ENCODE data around the gene FAM204A. TPM values are rescaled to one million over a fixed set of nuclear protein-coding genes. Genes with fewer than 3 reads are reported as not detected.

Gene FAM204A
- total and polyA plus RNA-seq, 5 donors from 2014 or later, result 62.0 to 141 (median 119) TPM

- Mint-ChIP-seq H3K36me3 (no peaks in the 10 kb centered on the region), H3K27me3 (no peaks in the 10 kb centered on the region)
These were observed 85.9 kb downstream of the FAM204A start for GRCh38 chr10:118256209-118256608.

DNA sequence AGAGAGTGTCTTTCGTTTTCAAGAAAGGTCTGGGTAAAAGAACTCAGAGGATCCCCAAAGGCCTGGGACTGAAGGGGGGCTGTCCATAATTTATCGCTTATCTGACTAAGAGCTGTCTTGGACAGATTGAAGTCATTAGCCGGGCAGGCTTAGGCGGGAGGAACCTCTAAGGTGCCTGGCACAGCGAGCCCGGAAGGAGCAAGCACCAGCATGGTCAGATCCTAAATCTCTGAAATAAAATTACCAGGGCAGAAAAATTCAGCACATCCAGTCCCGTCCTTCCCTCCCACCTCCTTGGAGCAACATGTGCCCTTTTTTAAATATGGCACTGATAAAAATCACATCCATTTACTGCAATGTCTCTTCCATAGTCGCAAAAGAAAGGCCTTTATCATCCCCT is 86.8 kb downstream of the FAM204A start:
- no peak overlapping the region for H3K4me3 Mint-ChIP-seq

More at GRCh38 chr10:118256209-118256608, 85.9 kb downstream of the FAM204A start:
- Mint-ChIP-seq H3K9me3 (peaks cover 0 to 2% (median 0%) of the 10 kb centered on the region in 7 donors), H3K27ac (no peak overlapping the region), H3K4me3 (no peak overlapping the region), H3K4me1 (no peaks in the 10 kb centered on the region)
- no peak overlapping the region for H3K4me3 ChIP-seq (ENCODE audit: low read depth, low read length)
- H3K9me3 ChIP-seq (ENCODE audit: control insufficient read depth in 2 of 2, low read length in 2 of 2), result no peaks in the 10 kb centered on the region
- no peak for ATAC-seq (ENCODE audit: low read depth in 2 of 2)
- DNase-seq, result no peak
- H3K27ac ChIP-seq (ENCODE audit: insufficient read depth, low read length, poor library complexity, severe bottlenecking), result no peak overlapping the region
- H3K4me1 ChIP-seq (ENCODE audit: control insufficient read depth, insufficient read depth, low read length, poor library complexity, severe bottlenecking), result no peaks in the 10 kb centered on the region
- H3K27me3 ChIP-seq (ENCODE audit: control insufficient read depth, insufficient read depth, low read length), result peaks cover 5% of the 10 kb centered on the region
- H3K36me3 ChIP-seq (ENCODE audit: control insufficient read depth, insufficient read depth, low read length), result no peaks in the 10 kb centered on the region

GRCh38 chr10:118254654-118255053 is 87.5 kb downstream of the FAM204A start:
- Mint-ChIP-seq H3K4me1 (no peaks in the 10 kb centered on the region), H3K9me3 (peaks cover 0 to 2% (median 0%) of the 10 kb centered on the region in 7 donors), H3K27me3 (no peaks in the 10 kb centered on the region), H3K27ac (no peak overlapping the region), H3K4me3 (no peak overlapping the region), H3K36me3 (no peaks in the 10 kb centered on the region)
- H3K36me3 ChIP-seq (ENCODE audit: control insufficient read depth, insufficient read depth, low read length), result no peaks in the 10 kb centered on the region
- DNase-seq, result no peak
- H3K27me3 ChIP-seq (ENCODE audit: control insufficient read depth, insufficient read depth, low read length), result peaks cover 10% of the 10 kb centered on the region
- H3K9me3 ChIP-seq (ENCODE audit: control insufficient read depth in 2 of 2, low read length in 2 of 2), result no peaks in the 10 kb centered on the region
- ATAC-seq (ENCODE audit: low read depth in 2 of 2), result no peak
- no peak overlapping the region for H3K4me3 ChIP-seq (ENCODE audit: low read depth, low read length)
- no peak overlapping the region for H3K27ac ChIP-seq (ENCODE audit: insufficient read depth, low read length, poor library complexity, severe bottlenecking)
- H3K4me1 ChIP-seq (ENCODE audit: control insufficient read depth, insufficient read depth, low read length, poor library complexity, severe bottlenecking), result no peaks in the 10 kb centered on the region

More for the DNA sequence above, 86.8 kb downstream of the FAM204A start:
- Histone ChIP-seq H3K27me3 (ENCODE audit: control insufficient read depth, insufficient read depth, low read length) (peaks cover 10% of the 10 kb centered on the region), H3K27ac (ENCODE audit: insufficient read depth, low read length, poor library complexity, severe bottlenecking) (no peak overlapping the region), H3K4me1 (ENCODE audit: control insufficient read depth, insufficient read depth, low read length, poor library complexity, severe bottlenecking) (no peaks in the 10 kb centered on the region), H3K36me3 (ENCODE audit: control insufficient read depth, insufficient read depth, low read length) (no peaks in the 10 kb centered on the region), H3K4me3 (ENCODE audit: low read depth, low read length) (no peak overlapping the region), H3K9me3 (ENCODE audit: control insufficient read depth in 2 of 2, low read length in 2 of 2) (no peaks in the 10 kb centered on the region)
- peaks cover 0 to 2% (median 0%) of the 10 kb centered on the region in 7 donors for H3K9me3 Mint-ChIP-seq
- H3K27ac Mint-ChIP-seq, result no peak overlapping the region
- H3K36me3 Mint-ChIP-seq, result no peaks in the 10 kb centered on the region
- H3K27me3 Mint-ChIP-seq, result no peaks in the 10 kb centered on the region
- no peaks in the 10 kb centered on the region for H3K4me1 Mint-ChIP-seq
- DNase-seq, result no peak
- no peak for ATAC-seq (ENCODE audit: low read depth in 2 of 2)

DNA sequence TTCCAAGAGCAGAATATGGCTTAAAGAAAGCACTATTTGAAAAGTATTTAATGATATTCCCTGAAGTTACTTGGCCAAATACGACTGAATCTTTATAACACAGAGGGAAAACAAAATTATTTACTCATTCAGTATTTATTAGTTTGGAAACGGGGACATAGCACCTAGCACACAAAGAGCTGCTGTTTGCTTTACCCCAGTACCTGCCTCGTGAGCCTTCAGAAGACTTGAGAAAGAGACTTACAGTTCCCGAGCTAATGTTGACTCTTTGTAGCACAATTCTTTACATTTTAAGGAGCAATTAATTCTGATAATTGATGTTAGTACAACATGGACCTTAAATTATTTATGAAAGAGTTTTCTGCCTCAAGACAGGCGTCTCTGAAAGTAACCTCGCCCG is 88.7 kb downstream of the FAM204A start:
- H3K9me3 Mint-ChIP-seq, result peaks cover 0 to 5% (median 0%) of the 10 kb centered on the region in 7 donors
- H3K4me3 Mint-ChIP-seq, result no peak overlapping the region
- Histone ChIP-seq H3K4me1 (ENCODE audit: control insufficient read depth, insufficient read depth, low read length, poor library complexity, severe bottlenecking) (no peaks in the 10 kb centered on the region), H3K9me3 (ENCODE audit: control insufficient read depth in 2 of 2, low read length in 2 of 2) (no peaks in the 10 kb centered on the region), H3K27ac (ENCODE audit: insufficient read depth, low read length, poor library complexity, severe bottlenecking) (no peak overlapping the region), H3K36me3 (ENCODE audit: control insufficient read depth, insufficient read depth, low read length) (no peaks in the 10 kb centered on the region), H3K4me3 (ENCODE audit: low read depth, low read length) (no peak overlapping the region), H3K27me3 (ENCODE audit: control insufficient read depth, insufficient read depth, low read length) (peaks cover 10% of the 10 kb centered on the region)
- DNase-seq (no peak), ATAC-seq (ENCODE audit: low read depth in 2 of 2) (no peak)
- no peaks in the 10 kb centered on the region for H3K36me3 Mint-ChIP-seq
- H3K27me3 Mint-ChIP-seq, result peaks cover 10% of the 10 kb centered on the region
- H3K4me1 Mint-ChIP-seq, result no peaks in the 10 kb centered on the region
- no peak overlapping the region for H3K27ac Mint-ChIP-seq

DNA sequence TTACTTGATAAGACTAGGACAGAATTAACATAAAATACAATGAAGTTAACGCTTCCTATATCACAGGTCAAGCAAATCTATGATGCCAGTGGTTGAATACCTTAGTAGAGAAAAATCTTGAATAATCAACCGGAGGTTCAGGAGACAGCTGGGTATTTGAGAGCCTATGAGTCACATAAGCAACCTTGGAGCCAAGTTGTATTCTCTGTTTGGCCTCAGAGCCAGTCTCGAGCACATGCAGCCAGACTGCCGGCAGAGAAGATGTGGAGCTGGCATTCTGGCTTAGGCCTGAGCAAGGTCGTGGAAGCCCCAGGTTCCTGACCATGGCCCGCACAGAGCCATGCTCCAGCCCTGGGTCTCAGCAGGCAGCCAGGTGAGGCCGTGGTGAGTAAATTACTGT is 90.3 kb downstream of the FAM204A start:
- peaks cover 21% of the 10 kb centered on the region for H3K27me3 Mint-ChIP-seq
- Histone ChIP-seq H3K27me3 (ENCODE audit: control insufficient read depth, insufficient read depth, low read length) (peaks cover 13% of the 10 kb centered on the region), H3K27ac (ENCODE audit: insufficient read depth, low read length, poor library complexity, severe bottlenecking) (no peak overlapping the region), H3K9me3 (ENCODE audit: control insufficient read depth in 2 of 2, low read length in 2 of 2) (no peaks in the 10 kb centered on the region), H3K4me1 (ENCODE audit: control insufficient read depth, insufficient read depth, low read length, poor library complexity, severe bottlenecking) (no peaks in the 10 kb centered on the region), H3K4me3 (ENCODE audit: low read depth, low read length) (no peak overlapping the region), H3K36me3 (ENCODE audit: control insufficient read depth, insufficient read depth, low read length) (no peaks in the 10 kb centered on the region)
- H3K36me3 Mint-ChIP-seq, result no peaks in the 10 kb centered on the region
- peaks cover 0 to 5% (median 0%) of the 10 kb centered on the region in 7 donors for H3K9me3 Mint-ChIP-seq
- no peak overlapping the region for H3K4me3 Mint-ChIP-seq
- DNase-seq (no peak), ATAC-seq (ENCODE audit: low read depth in 2 of 2) (no peak)
- peaks cover 0 to 2% (median 0%) of the 10 kb centered on the region in 4 donors for H3K4me1 Mint-ChIP-seq
- H3K27ac Mint-ChIP-seq, result no peak overlapping the region

DNA sequence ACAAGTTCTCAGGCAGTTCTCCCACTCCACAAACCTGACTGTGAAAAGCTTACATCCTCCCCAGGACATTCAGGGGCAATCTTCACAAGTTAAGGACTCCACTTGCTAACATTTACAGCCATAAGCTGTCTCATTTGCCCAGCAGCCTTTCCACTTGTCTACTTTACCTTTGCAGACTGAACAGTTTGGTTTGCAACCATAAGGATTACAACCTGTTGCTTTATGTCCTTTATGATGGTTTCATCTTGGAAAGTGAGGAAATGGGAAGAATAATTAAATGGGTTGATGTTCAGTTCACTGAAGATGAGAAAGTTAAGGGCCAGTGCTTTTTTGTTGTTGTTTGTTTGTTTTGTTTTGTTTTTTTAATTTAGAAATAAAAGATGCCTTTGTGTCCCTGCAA is 92.4 kb downstream of the FAM204A start:
- peaks cover 33% of the 10 kb centered on the region for H3K27me3 Mint-ChIP-seq
- DNase-seq, result no peak
- no peaks in the 10 kb centered on the region for H3K4me1 ChIP-seq (ENCODE audit: control insufficient read depth, insufficient read depth, low read length, poor library complexity, severe bottlenecking)
- no peaks in the 10 kb centered on the region for H3K9me3 ChIP-seq (ENCODE audit: control insufficient read depth in 2 of 2, low read length in 2 of 2)
- peaks cover 0 to 5% (median 0%) of the 10 kb centered on the region in 7 donors for H3K9me3 Mint-ChIP-seq
- no peak overlapping the region for H3K27ac ChIP-seq (ENCODE audit: insufficient read depth, low read length, poor library complexity, severe bottlenecking)
- H3K4me3 Mint-ChIP-seq, result no peak overlapping the region
- H3K27ac Mint-ChIP-seq, result no peak overlapping the region
- H3K36me3 ChIP-seq (ENCODE audit: control insufficient read depth, insufficient read depth, low read length), result no peaks in the 10 kb centered on the region
- ATAC-seq (ENCODE audit: low read depth in 2 of 2), result no peak
- H3K36me3 Mint-ChIP-seq, result no peaks in the 10 kb centered on the region
- no peak overlapping the region for H3K4me3 ChIP-seq (ENCODE audit: low read depth, low read length)
- H3K4me1 Mint-ChIP-seq, result peaks cover 0 to 4% (median 0%) of the 10 kb centered on the region in 4 donors
- H3K27me3 ChIP-seq (ENCODE audit: control insufficient read depth, insufficient read depth, low read length), result peaks cover 20% of the 10 kb centered on the region

Measured in CD4-positive, CD25-positive, alpha-beta regulatory T cell (primary cell).